OCI-LY7 (cell line): ENCODE results near the gene MCCD1. TPM values are rescaled to one million over a fixed set of nuclear protein-coding genes. Genes with fewer than 3 reads are reported as not detected.
A peak's percentile ranks its signal among the peaks of the same experiment; 100 is the strongest.

Experiments
- BruUV-seq: library from RNA; stranded (reverse); fragments of 400-500 nt; replicated peaks from 2 replicates; lab custom pipeline; 2021; lab: Mats Ljungman, UMichigan
- CTCF ChIA-PET: fragments of 300-600 bp; sonication (Branson Sonifier 250); formaldehyde crosslinking; loops from one replicate; lab custom pipeline; 2022; ENCODE audit warnings: antibody characterized with exemption; ENCODE audit not compliant: unreplicated experiment; lab: Charles Lee
- POLR2A ChIA-PET: fragments of 300-600 bp; sonication (Branson Sonifier 250); formaldehyde crosslinking; loops from one replicate; lab custom pipeline; 2022; ENCODE audit warnings: antibody characterized with exemption; lab: Charles Lee
- DNase-seq: peaks from one replicate; pipeline ENCODE4 v3.0.0-alpha.2; 2015; ENCODE audit warnings: low spot score
- H2AFZ ChIP-seq: fragments of 200-600 bp; sonication (generic), shearing (Covaris generic); 2 replicates; pipeline ENCODE4 v1.6.1; 2014; ENCODE audit warnings: mild to moderate bottlenecking, antibody characterized with exemption, low read length, moderate library complexity
- H3K27ac ChIP-seq: fragments of 200-600 bp; sonication (generic); 2 replicates; pipeline ENCODE4 v1.5.1; 2014; ENCODE audit warnings: mixed run types, low read depth, mild to moderate bottlenecking, moderate library complexity, low read length, inconsistent platforms; ENCODE audit not compliant: poor library complexity, severe bottlenecking
- H3K36me3 ChIP-seq: fragments of 200-600 bp; sonication (generic); 2 replicates; pipeline ENCODE4 v1.6.1; 2014; ENCODE audit warnings: mild to moderate bottlenecking, antibody characterized with exemption, low read length, moderate library complexity, mixed read lengths; ENCODE audit not compliant: insufficient read depth
- H3K4me1 ChIP-seq: fragments of 200-600 bp; sonication (generic); 2 replicates; pipeline ENCODE4 v1.5.1; 2014; ENCODE audit warnings: mild to moderate bottlenecking, low read length; ENCODE audit not compliant: insufficient read depth, poor library complexity, severe bottlenecking
- H3K4me2 ChIP-seq: fragments of 200-600 bp; sonication (generic); 2 replicates; pipeline ENCODE4 v1.6.1; 2014; ENCODE audit warnings: mild to moderate bottlenecking, low read length
- H3K4me3 ChIP-seq: fragments of 200-600 bp; sonication (generic); 2 replicates; pipeline ENCODE4 v1.5.1; 2014; ENCODE audit warnings: mild to moderate bottlenecking, low read depth, low read length; ENCODE audit not compliant: poor library complexity, severe bottlenecking
- H3K79me2 ChIP-seq: fragments of 200-600 bp; sonication (generic); 2 replicates; pipeline ENCODE4 v1.6.1; 2016; ENCODE audit warnings: low read depth, mild to moderate bottlenecking, low read length, moderate library complexity, mixed read lengths; ENCODE audit not compliant: insufficient read depth
- H3K9me2 ChIP-seq: fragments of 200-600 bp; sonication (generic); 2 replicates; pipeline ENCODE4 v1.6.1; 2016; ENCODE audit warnings: mild to moderate bottlenecking, low read length, mixed read lengths; ENCODE audit not compliant: insufficient read depth
- H3K9me3 ChIP-seq: fragments of 200-600 bp; sonication (generic); 2 replicates; pipeline ENCODE4 v1.6.1; 2014; ENCODE audit warnings: mild to moderate bottlenecking, mixed run types, low read length, mixed read lengths
- H4K20me1 ChIP-seq: fragments of 200-600 bp; sonication (generic); 2 replicates; pipeline ENCODE4 v1.6.1; 2014; ENCODE audit warnings: mild to moderate bottlenecking, antibody characterized with exemption, low read length, moderate library complexity, mixed read lengths; ENCODE audit not compliant: insufficient read depth
- EZH2phosphoT487 ChIP-seq: fragments of 200-600 bp; sonication (generic); IDR thresholded peaks from 2 replicates; pipeline ENCODE4 v1.6.1; 2018; ENCODE audit warnings: low read depth, borderline replicate concordance, mild to moderate bottlenecking, mixed run types, antibody characterized with exemption, low read length, moderate library complexity, mixed read lengths
- intact Hi-C: fragments of 100-400 bp; cut with micrococcal nuclease; formaldehyde crosslinking; loops from one replicate; pipeline ENCODE4 v1.10.0; 2022; ENCODE audit not compliant: unreplicated experiment
- total RNA-seq, 2 experiments: library from RNA; depleted of rRNA in 1 of 2; stranded (reverse); fragments of >200 nt in 1 of 2; shearing (Covaris generic) in 1 of 2; gene quantifications; 2 replicates each; pipeline ENCODE4 v1.2.3, GENCODE V29; 2014 to 2022
- TF ChIP-seq, protein P1 (sequence below): fragments of 200-600 bp; sonication (generic); conservative IDR thresholded peaks from 2 replicates; pipeline ENCODE4 v1.5.1; 2014; ENCODE audit warnings: mild to moderate bottlenecking, antibody characterized with exemption, low read length, moderate library complexity, mixed read lengths

The MCCD1 gene
- total RNA-seq, 2 experiments from 2014 or later, result not detected

DNA sequence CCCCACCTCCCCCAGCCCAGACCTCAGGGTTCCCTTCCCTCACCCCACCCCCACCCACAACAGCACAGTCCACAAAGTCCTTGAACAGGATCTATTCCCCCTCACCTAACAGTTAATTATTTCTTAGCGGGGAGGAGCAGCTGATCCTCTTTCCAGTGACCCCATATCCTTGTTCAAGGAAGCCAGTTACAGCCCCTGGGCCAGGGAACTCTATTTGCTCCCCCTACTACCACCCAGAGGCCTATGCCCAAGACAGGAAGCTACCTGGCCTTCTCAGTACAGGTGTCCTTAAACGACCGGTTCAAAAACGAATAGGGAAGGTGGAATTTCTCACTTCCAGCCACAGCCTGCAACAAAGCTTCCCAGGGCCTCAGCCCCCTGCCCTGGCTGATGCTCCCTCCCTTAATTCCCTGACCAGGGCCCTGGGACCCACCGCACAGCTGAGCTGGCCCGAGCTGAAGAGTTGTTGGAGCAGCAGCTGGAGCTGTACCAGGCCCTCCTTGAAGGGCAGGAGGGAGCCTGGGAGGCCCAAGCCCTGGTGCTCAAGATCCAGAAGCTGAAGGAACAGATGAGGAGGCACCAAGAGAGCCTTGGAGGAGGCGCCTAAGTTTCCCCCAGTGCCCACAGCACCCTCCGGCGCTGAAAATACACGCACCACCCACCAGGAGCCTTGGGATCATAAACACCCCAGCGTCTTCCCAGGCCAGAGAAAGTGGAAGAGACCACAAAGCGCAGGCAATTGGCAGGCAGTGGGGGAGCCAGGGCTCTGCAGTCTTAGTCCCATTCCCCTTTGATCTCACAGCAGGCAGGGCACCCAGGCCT, 778 bp downstream of the MCCD1 start:
- CTCF ChIA-PET, result no interaction called here
- intact Hi-C loops, result no loop called here
- no peak for DNase-seq
- no TSS peak for BruUV-seq
- no peaks in the 10 kb centered on the region for H3K9me3 ChIP-seq
- no peaks in the 10 kb centered on the region for H3K9me2 ChIP-seq
- peaks cover 64% of the 10 kb centered on the region for H3K36me3 ChIP-seq
- peaks cover 3% of the 10 kb centered on the region; the same call in 1 of the 2 replicates for H3K79me2 ChIP-seq
- no peak overlapping the region for H3K4me3 ChIP-seq
- TF ChIP-seq, protein P1, sequence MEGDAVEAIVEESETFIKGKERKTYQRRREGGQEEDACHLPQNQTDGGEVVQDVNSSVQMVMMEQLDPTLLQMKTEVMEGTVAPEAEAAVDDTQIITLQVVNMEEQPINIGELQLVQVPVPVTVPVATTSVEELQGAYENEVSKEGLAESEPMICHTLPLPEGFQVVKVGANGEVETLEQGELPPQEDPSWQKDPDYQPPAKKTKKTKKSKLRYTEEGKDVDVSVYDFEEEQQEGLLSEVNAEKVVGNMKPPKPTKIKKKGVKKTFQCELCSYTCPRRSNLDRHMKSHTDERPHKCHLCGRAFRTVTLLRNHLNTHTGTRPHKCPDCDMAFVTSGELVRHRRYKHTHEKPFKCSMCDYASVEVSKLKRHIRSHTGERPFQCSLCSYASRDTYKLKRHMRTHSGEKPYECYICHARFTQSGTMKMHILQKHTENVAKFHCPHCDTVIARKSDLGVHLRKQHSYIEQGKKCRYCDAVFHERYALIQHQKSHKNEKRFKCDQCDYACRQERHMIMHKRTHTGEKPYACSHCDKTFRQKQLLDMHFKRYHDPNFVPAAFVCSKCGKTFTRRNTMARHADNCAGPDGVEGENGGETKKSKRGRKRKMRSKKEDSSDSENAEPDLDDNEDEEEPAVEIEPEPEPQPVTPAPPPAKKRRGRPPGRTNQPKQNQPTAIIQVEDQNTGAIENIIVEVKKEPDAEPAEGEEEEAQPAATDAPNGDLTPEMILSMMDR, result no peak
- TF ChIP-seq EZH2phosphoT487, result no peak
- peaks cover 9% of the 10 kb centered on the region; the same call in 1 of the 2 replicates for H4K20me1 ChIP-seq
- H3K4me1 ChIP-seq, result no peaks in the 10 kb centered on the region
- no peak overlapping the region for H3K27ac ChIP-seq
- no peak overlapping the region for H3K4me2 ChIP-seq
- POLR2A ChIA-PET, result no interaction called here
- no peak overlapping the region for H2AFZ ChIP-seq

DNA sequence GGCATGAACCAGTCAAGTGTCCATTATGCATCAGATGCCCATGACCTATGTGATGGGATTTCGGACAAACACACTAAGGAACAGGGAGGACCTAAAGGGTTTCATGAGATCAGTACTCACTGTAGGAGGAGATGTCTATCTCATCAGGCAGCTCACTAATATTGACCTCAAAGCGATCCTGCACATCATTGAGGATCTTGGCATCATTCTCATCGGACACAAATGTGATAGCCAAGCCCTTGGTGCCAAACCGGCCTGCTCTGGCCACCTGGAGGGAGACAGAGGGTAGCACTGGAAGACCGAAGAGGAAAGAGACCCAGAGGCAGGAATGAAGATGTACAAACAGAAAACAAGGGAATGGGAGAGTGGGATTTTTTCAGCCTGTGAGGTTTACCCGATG, 1.9 kb downstream of the MCCD1 start:
- peaks cover 12% of the 10 kb centered on the region for H4K20me1 ChIP-seq
- H3K4me3 ChIP-seq, result no peak overlapping the region
- intact Hi-C loops, result no loop called here
- H3K9me2 ChIP-seq, result no peaks in the 10 kb centered on the region
- no peak overlapping the region for H3K4me2 ChIP-seq
- peaks cover 15% of the 10 kb centered on the region; the same call in 1 of the 2 replicates for H3K79me2 ChIP-seq
- no peaks in the 10 kb centered on the region for H3K9me3 ChIP-seq
- H2AFZ ChIP-seq, result no peak overlapping the region
- H3K4me1 ChIP-seq, result no peaks in the 10 kb centered on the region
- TSS peak; percentile 14 for BruUV-seq
- no peak for DNase-seq
- CTCF ChIA-PET, result interaction anchor here (0.7 kb wide), 1 partner anchor 9 kb away, joined by 4 read pairs; no protein-coding TSS in a partner anchor
- H3K27ac ChIP-seq, result no peak overlapping the region
- POLR2A ChIA-PET, result interaction anchor here (0.6 kb wide), 1 partner anchor 53 kb away, joined by 3 read pairs; no protein-coding TSS in a partner anchor
- peaks cover 75% of the 10 kb centered on the region for H3K36me3 ChIP-seq
- TF ChIP-seq, protein P1, result no peak
- no peak for TF ChIP-seq EZH2phosphoT487
